H1 (cell line): ENCODE measurements around the gene RFC1. TPM values are rescaled to one million over a fixed set of nuclear protein-coding genes. Genes with fewer than 3 reads are reported as not detected.

Experiments
- CTCF ChIA-PET: fragments of 300-600 bp; sonication (Branson Sonifier 250); formaldehyde crosslinking; loops from one replicate; lab custom pipeline; 2021; ENCODE audit not compliant: partially characterized antibody; lab: Charles Lee
- POLR2A ChIA-PET: fragments of 300-600 bp; sonication (Branson Sonifier 250); formaldehyde crosslinking; loops from one replicate; lab custom pipeline; 2021; ENCODE audit warnings: inconsistent platforms; ENCODE audit not compliant: partially characterized antibody; lab: Charles Lee
- DNase-seq, 2 experiments: peaks; one replicate each; pipeline versions ENCODE4 v3.0.0 to v3.0.0-alpha.2; 2010 to 2022; ENCODE audit warnings: low spot score in 2 of 2, low read depth in 1 of 2, mixed read lengths in 1 of 2
- FAIRE-seq: peaks from 2 replicates; lab custom pipeline; 2011; peaks lifted over from hg19 to GRCh38; lab: Jason Lieb, UNC
- H2AFZ ChIP-seq: 2 replicates; pipeline ENCODE4 v1.8.1; 2012; ENCODE audit warnings: low read length, inconsistent platforms
- H2AK5ac ChIP-seq: 2 replicates; pipeline ENCODE4 v1.6.1; 2013; ENCODE audit warnings: low read depth, low read length
- H2BK120ac ChIP-seq: replicated peaks from 2 replicates; pipeline ENCODE3; 2013; ENCODE audit warnings: low read depth, low read length, inconsistent platforms
- H2BK12ac ChIP-seq: 2 replicates; pipeline ENCODE4 v1.6.1; 2013; ENCODE audit warnings: low read depth, low read length
- H2BK15ac ChIP-seq: 2 replicates; pipeline ENCODE4 v1.6.1; 2013; ENCODE audit warnings: low read length
- H2BK20ac ChIP-seq: 2 replicates; pipeline ENCODE4 v1.6.1; 2013; ENCODE audit warnings: low read length
- H2BK5ac ChIP-seq: 2 replicates; pipeline ENCODE4 v1.6.1; 2013; ENCODE audit warnings: low read depth, low read length
- H3K14ac ChIP-seq: 2 replicates; pipeline ENCODE4 v1.6.1; 2013; ENCODE audit warnings: inconsistent platforms; ENCODE audit not compliant: insufficient read length
- H3K18ac ChIP-seq: 2 replicates; pipeline ENCODE4 v1.6.1; 2013; ENCODE audit warnings: low read length; ENCODE audit errors: extremely low read depth
- H3K23ac ChIP-seq: 2 replicates; pipeline ENCODE4 v1.6.1; 2013; ENCODE audit warnings: inconsistent platforms; ENCODE audit not compliant: insufficient read length
- H3K23me2 ChIP-seq: 2 replicates; pipeline ENCODE4 v1.6.1; 2013; ENCODE audit warnings: low read depth, low read length
- H3K27ac ChIP-seq: 2 replicates; pipeline ENCODE4 v1.6.1; 2011; ENCODE audit warnings: low read depth, low read length, inconsistent platforms
- H3K27me3 ChIP-seq, 4 experiments: replicated peaks in 1 of 4; 1 replicate in 1 of 4; 2 replicates in 3 of 4; pipeline versions ENCODE4 v1.6.1 to v1.8.1; 2011 to 2013; ENCODE audit warnings: low read length in 3 of 4, mild to moderate bottlenecking in 3 of 4, inconsistent platforms in 2 of 4, mixed read lengths in 2 of 4, moderate library complexity in 1 of 4; ENCODE audit not compliant: control insufficient read depth in 3 of 4, insufficient read depth in 3 of 4; ENCODE audit errors: extremely low read depth in 1 of 4
- H3K36me3 ChIP-seq, 4 experiments: 2 replicates each; pipeline versions ENCODE4 v1.6.1 to v1.8.1; 2011 to 2013; ENCODE audit warnings: mild to moderate bottlenecking in 4 of 4, low read length in 3 of 4, moderate library complexity in 2 of 4, control low read depth in 1 of 4, inconsistent platforms in 1 of 4; ENCODE audit not compliant: insufficient read depth in 4 of 4, control insufficient read depth in 2 of 4
- H3K4ac ChIP-seq: replicated peaks from 2 replicates; pipeline ENCODE3; 2013; ENCODE audit warnings: low read length, low read depth, mixed read lengths, inconsistent platforms; ENCODE audit not compliant: insufficient read length
- H3K4me1 ChIP-seq, 4 experiments: replicated peaks in 1 of 4; 1 replicate in 1 of 4; 2 replicates in 3 of 4; pipeline versions ENCODE4 v1.6.1 to v1.8.1; 2011 to 2013; ENCODE audit warnings: low read length in 3 of 4, inconsistent platforms in 2 of 4, mixed read lengths in 1 of 4; ENCODE audit not compliant: insufficient read depth in 4 of 4, control insufficient read depth in 3 of 4
- H3K4me2 ChIP-seq, 2 experiments: 2 replicates each; pipeline versions ENCODE4 v1.6.1 to v1.8.1; 2011 to 2013; ENCODE audit warnings: low read depth in 2 of 2, low read length in 2 of 2, control low read depth in 1 of 2, inconsistent platforms in 1 of 2, mild to moderate bottlenecking in 1 of 2; ENCODE audit not compliant: insufficient read depth in 1 of 2
- H3K4me3 ChIP-seq, 4 experiments: fragments of 200-600, 300-600 bp in 1 of 4; sonication (generic), shearing (Covaris generic), sonication (Bioruptor Twin) in 1 of 4; 2 replicates each; pipeline versions ENCODE4 v1.5.1 to v1.8.1; 2011 to 2016; ENCODE audit warnings: low read length in 4 of 4, low read depth in 3 of 4, control low read depth in 2 of 4, inconsistent platforms in 2 of 4, mild to moderate bottlenecking in 2 of 4, mixed read lengths in 1 of 4, moderate library complexity in 1 of 4; ENCODE audit not compliant: insufficient read depth in 2 of 4; ENCODE audit errors: extremely low read depth in 1 of 4
- H3K56ac ChIP-seq: replicated peaks from 2 replicates; pipeline ENCODE3; 2013; ENCODE audit warnings: low read depth, mild to moderate bottlenecking, mixed read lengths, low read length, inconsistent platforms; ENCODE audit not compliant: insufficient read length
- H3K79me1 ChIP-seq: 2 replicates; pipeline ENCODE4 v1.6.1; 2013; ENCODE audit warnings: low read depth, low read length, control low read depth
- H3K79me2 ChIP-seq, 2 experiments: 2 replicates each; pipeline versions ENCODE4 v1.6.1 to v1.8.1; 2012 to 2013; ENCODE audit warnings: low read length in 2 of 2, mild to moderate bottlenecking in 2 of 2, inconsistent platforms in 1 of 2; ENCODE audit not compliant: insufficient read depth in 2 of 2, control insufficient read depth in 1 of 2
- H3K9ac ChIP-seq, 4 experiments: replicated peaks in 1 of 4; 1 replicate in 1 of 4; 2 replicates in 3 of 4; pipeline versions ENCODE4 v1.6.1 to v1.8.1; 2011 to 2013; ENCODE audit warnings: low read depth in 3 of 4, low read length in 3 of 4, control low read depth in 2 of 4, mild to moderate bottlenecking in 2 of 4, moderate library complexity in 2 of 4, inconsistent platforms in 1 of 4; ENCODE audit errors: extremely low read depth in 1 of 4
- H3K9me3 ChIP-seq, 2 experiments: 2 replicates each; pipeline versions ENCODE4 v1.6.1 to v1.8.1; 2012 to 2013; ENCODE audit warnings: mild to moderate bottlenecking in 2 of 2, moderate library complexity in 2 of 2, control low read depth in 1 of 2, inconsistent platforms in 1 of 2, low read depth in 1 of 2, low read length in 1 of 2, mixed read lengths in 1 of 2; ENCODE audit not compliant: insufficient read depth in 2 of 2
- H4K20me1 ChIP-seq, 2 experiments: replicated peaks in 1 of 2; 2 replicates each; pipeline versions ENCODE3 to v1.8.1; 2011 to 2013; ENCODE audit warnings: inconsistent platforms in 2 of 2, low read length in 2 of 2, mild to moderate bottlenecking in 1 of 2; ENCODE audit not compliant: insufficient read depth in 2 of 2, control insufficient read depth in 1 of 2
- H4K5ac ChIP-seq: 2 replicates; pipeline ENCODE4 v1.6.1; 2013; ENCODE audit warnings: low read length, low read depth, mixed read lengths, inconsistent platforms; ENCODE audit not compliant: insufficient read length
- H4K8ac ChIP-seq: 2 replicates; pipeline ENCODE4 v1.8.0; 2013; ENCODE audit warnings: mild to moderate bottlenecking, moderate library complexity, low read length, inconsistent platforms; ENCODE audit not compliant: insufficient read depth; ENCODE audit errors: extremely low read depth
- H4K91ac ChIP-seq: replicated peaks from 2 replicates; pipeline ENCODE3; 2013; ENCODE audit warnings: low read length, mixed read lengths, inconsistent platforms; ENCODE audit not compliant: insufficient read length
- CREB1 ChIP-seq: IDR thresholded peaks from 2 replicates; pipeline ENCODE4 v1.6.1; 2012; ENCODE audit warnings: inconsistent platforms
- RBBP5 ChIP-seq: IDR thresholded peaks from 2 replicates; pipeline ENCODE4 v1.7.1; 2012; ENCODE audit warnings: low read depth, mild to moderate bottlenecking, inconsistent platforms, low read length, moderate library complexity, borderline replicate concordance
- WGBS, 2 experiments: shearing (Covaris generic) in 1 of 2; methylation state at CpG; one replicate each; pipeline versions ENCODE4 v1.1.6 to v1.1.7; 2013 to 2015; ENCODE audit warnings: low lambda C conversion rate in 2 of 2, mixed read lengths in 2 of 2, inconsistent platforms in 1 of 2, low coverage in 1 of 2, missing lambda C conversion rate in 1 of 2; ENCODE audit not compliant: insufficient replicate concordance in 2 of 2, insufficient coverage in 1 of 2, insufficient read length in 1 of 2; ENCODE audit errors: extremely low coverage in 1 of 2, missing lambda C conversion rate in 1 of 2; 5-methylcytosine and 5-hydroxymethylcytosine counted together
- polyA plus RNA-seq, 7 experiments: library from polyadenylated mRNA; depleted of rRNA in 3 of 7; stranded (reverse) in 5 of 7; unstranded in 2 of 7; fragments of >200 nt in 5 of 7; fragments of 200-250 nt in 2 of 7; gene quantifications; 1 replicate in 5 of 7; 2 replicates in 1 of 7; 4 replicates in 1 of 7; pipeline versions ENCODE4 v1.2.1 to v1.2.3, GENCODE V29; 2011 to 2013; ENCODE audit warnings: missing spikeins in 2 of 7, mixed read lengths in 2 of 7
- total RNA-seq: library from RNA; stranded (reverse); fragmentation: NEBNext Ultra II Directional; extraction: Animal tissue kit (Norgen Biotek cat#: 25700); gene quantifications from 2 replicates; pipeline ENCODE4 v1.2.1, GENCODE V29; 2021

Gene RFC1
- total and polyA plus RNA-seq, 2 of the 8 experiments (the other 6 are each of a cell fraction or from before 2014, with no cell fraction given): 16.0 to 83.8 TPM

DNA sequence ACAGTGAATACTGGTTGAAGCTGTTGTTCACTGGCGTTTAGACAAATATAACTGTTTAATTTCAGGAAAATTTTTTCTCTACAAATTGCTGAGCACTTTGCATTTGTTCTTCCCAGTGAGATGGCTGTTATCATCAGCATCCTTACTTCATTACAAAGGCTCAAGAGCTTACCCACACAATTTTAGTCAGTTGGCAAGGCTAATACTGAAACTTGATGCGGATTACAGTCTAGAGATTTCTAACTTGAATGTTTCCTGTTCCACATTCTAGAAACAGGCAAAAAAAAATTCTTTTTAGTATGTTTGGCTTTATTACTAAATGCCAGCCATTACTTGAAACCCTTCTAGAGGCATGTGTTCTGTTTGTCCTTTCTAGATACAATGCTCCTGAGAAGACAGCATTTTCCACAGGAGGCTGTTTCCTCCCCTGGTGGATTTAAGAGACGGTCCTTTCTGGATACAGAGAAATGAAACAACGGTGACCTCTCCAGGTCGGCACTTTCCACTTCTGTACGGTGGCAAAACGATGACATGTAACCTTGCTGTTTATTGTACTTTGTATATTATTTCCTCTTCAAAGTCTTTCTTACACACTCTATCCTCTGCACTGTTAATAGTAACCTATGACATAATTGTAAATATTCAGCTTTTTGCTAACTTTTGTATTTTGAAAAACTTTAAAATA lies 80.9 kb downstream of the RFC1 start:
- peaks cover 9 to 42% (median 19%) of the 10 kb centered on the region in 4 experiments for H3K36me3 ChIP-seq
- H3K18ac ChIP-seq: no peak overlapping the region
- H3K14ac ChIP-seq: no peak overlapping the region
- no peaks in the 10 kb centered on the region for H3K4me1 ChIP-seq
- no peak for DNase-seq
- no peaks in the 10 kb centered on the region for H3K79me2 ChIP-seq
- no peaks in the 10 kb centered on the region for H3K9me3 ChIP-seq
- H3K4me2 ChIP-seq: no peak overlapping the region
- no peak overlapping the region for H3K23ac ChIP-seq
- WGBS, 2 experiments: 84% methylated on average over 7 of the region's 7 CpGs; no CpG with 5 or more reads in 1 of the 2 experiments
- H2BK15ac ChIP-seq: no peak overlapping the region
- H2BK120ac ChIP-seq: no peak overlapping the region
- H3K79me1 ChIP-seq: no peaks in the 10 kb centered on the region
- H3K9ac ChIP-seq: no peak overlapping the region
- no peak overlapping the region for H2AFZ ChIP-seq
- no peak overlapping the region for H3K27ac ChIP-seq
- no peak overlapping the region for H3K56ac ChIP-seq
- no peak overlapping the region for H3K4ac ChIP-seq
- H4K8ac ChIP-seq: no peak overlapping the region
- no peak overlapping the region for H3K4me3 ChIP-seq
- no peak overlapping the region for H2BK20ac ChIP-seq
- H4K20me1 ChIP-seq: no peaks in the 10 kb centered on the region
- TF ChIP-seq CREB1 (no peak), RBBP5 (no peak)
- TF ChIP-seq, all 59 proteins: peak for 0
- Histone ChIP-seq H3K23me2 (no peaks in the 10 kb centered on the region), H2BK12ac (no peak overlapping the region), H4K5ac (no peak overlapping the region), H3K27me3 (no peaks in the 10 kb centered on the region), H4K91ac (no peak overlapping the region), H2BK5ac (no peak overlapping the region), H2AK5ac (no peak overlapping the region)
- ChIA-PET CTCF (interaction anchor here (1.8 kb wide), 1 partner anchor 525 kb away, joined by 4 read pairs; no protein-coding TSS in a partner anchor), POLR2A (interaction anchor here (1.1 to 1.5 kb wide), 4 partner anchors 9 to 167 kb away, joined by 3 to 4 read pairs (median 3); no protein-coding TSS in a partner anchor)
- FAIRE-seq: no peak
